ENCODE results near the gene LDLR.
"Not testable (repeated sequence)": the region's sequence is repeated elsewhere in the genome, so short reads cannot be mapped to it uniquely, and the experiment has no call there.

The LDLR gene

GRCh38 chr19:11088506-11089253, 583 bp upstream of the LDLR start:
- no peak for DNase-seq (ENCODE audit: low read depth)
- H3K4me3 ChIP-seq (ENCODE audit: control insufficient read depth, low read depth, low read length) = peak overlapping the region; percentile 64
- TF ChIP-seq CTCF (IDR thresholded peaks at IDR 0.05; ENCODE audit: control insufficient read depth, insufficient read depth, low read depth, low read length, missing control alignments) = no peak

GRCh38 chr19:11090014-11090263, 676 bp downstream of the LDLR start:
- H3K4me3 ChIP-seq (ENCODE audit: control insufficient read depth, low read depth, low read length) = peak overlapping the region; percentile 64
- DNase-seq (ENCODE audit: low read depth) = not testable (repeated sequence)

GRCh38 chr19:11090264-11090996, 1.2 kb downstream of the LDLR start:
- TF ChIP-seq CTCF (IDR thresholded peaks at IDR 0.05; ENCODE audit: control insufficient read depth, insufficient read depth, low read depth, low read length, missing control alignments) = no peak
- peak overlapping the region; percentile 64 for H3K4me3 ChIP-seq (ENCODE audit: control insufficient read depth, low read depth, low read length)
- peak; percentile 69 for DNase-seq (ENCODE audit: low read depth)

GRCh38 chr19:11090997-11091702, 1.9 kb downstream of the LDLR start:
- H3K4me3 ChIP-seq (ENCODE audit: control insufficient read depth, low read depth, low read length) = peak overlapping the region; percentile 64
- DNase-seq (ENCODE audit: low read depth) = no peak
- TF ChIP-seq CTCF (IDR thresholded peaks at IDR 0.05; ENCODE audit: control insufficient read depth, insufficient read depth, low read depth, low read length, missing control alignments) = no peak

- peak; percentile 76 for DNase-seq (ENCODE audit: low read depth)
- H3K4me3 ChIP-seq (ENCODE audit: control insufficient read depth, low read depth, low read length) = peak overlapping the region; percentile 64; the same call in 1 of the 2 replicates
- TF ChIP-seq CTCF (IDR thresholded peaks at IDR 0.05; ENCODE audit: control insufficient read depth, insufficient read depth, low read depth, low read length, missing control alignments) = no peak
These were observed 2.5 kb downstream of the LDLR start for GRCh38 chr19:11091703-11092153.

DNA sequence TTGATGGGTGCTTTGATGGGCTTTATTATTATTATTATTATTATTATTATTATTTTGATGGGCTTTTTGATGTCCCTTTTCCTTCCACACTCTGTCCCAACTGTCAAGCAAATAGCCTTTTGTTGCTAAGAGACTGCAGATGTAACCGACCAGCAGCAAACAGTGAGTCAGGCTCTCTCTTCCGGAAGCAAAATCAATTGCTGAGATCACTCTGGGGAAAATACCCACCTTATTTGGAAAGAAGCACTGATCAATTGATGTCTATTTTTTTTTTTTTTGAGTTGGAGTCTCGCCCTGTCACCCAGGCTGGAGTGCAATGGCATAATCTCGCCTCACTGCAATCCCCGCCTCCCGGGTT, 2.9 kb downstream of the LDLR start:
- no peak for DNase-seq (ENCODE audit: low read depth)
- TF ChIP-seq CTCF (IDR thresholded peaks at IDR 0.05; ENCODE audit: control insufficient read depth, insufficient read depth, low read depth, low read length, missing control alignments) = no peak
- no peak overlapping the region for H3K4me3 ChIP-seq (ENCODE audit: control insufficient read depth, low read depth, low read length)

DNA sequence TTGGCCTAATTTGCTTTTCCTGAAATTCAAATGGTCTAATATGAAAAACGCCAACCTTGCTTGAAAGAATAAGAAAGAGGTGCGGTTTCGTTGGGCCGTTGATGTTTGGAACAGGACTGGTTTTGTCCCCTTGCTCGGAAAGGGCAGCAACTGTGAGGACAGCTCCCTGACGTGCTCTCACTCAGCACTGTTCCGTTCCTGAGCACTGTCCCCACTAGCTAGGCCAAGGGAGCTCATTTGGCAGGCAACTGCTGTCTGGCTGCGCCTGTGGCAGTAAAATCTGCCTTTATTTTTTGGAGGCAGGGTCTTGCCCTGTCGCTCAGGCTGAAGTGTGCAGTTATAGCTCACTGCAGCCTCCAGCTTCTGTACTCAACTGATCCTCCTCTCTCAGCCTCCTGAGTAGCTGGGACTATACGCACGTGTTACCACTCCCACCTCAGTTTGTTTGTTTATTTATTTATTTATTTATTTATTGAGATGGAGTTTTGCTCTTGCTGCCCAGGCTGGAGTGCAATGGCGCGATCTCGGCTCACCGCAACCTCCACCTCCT, 4.5 kb downstream of the LDLR start:
- TF ChIP-seq CTCF (IDR thresholded peaks at IDR 0.05; ENCODE audit: control insufficient read depth, insufficient read depth, low read depth, low read length, missing control alignments) = no peak
- DNase-seq (ENCODE audit: low read depth) = no peak
- no peak overlapping the region for H3K4me3 ChIP-seq (ENCODE audit: control insufficient read depth, low read depth, low read length)
